Panc1 (cell line): ENCODE measurements around the gene LMAN1.

Experiments used
- CTCF ChIP-seq: fragments of 450-650 bp; IDR thresholded peaks from 2 replicates; pipeline ENCODE4 v1.5.1; 2017; ENCODE audit warnings: mild to moderate bottlenecking
- REST ChIP-seq, 2 experiments: IDR thresholded peaks; 2 replicates each; pipeline ENCODE4 v1.6.1; 2011 to 2012; ENCODE audit warnings: low read depth in 2 of 2, control low read depth in 1 of 2, low read length in 1 of 2, mild to moderate bottlenecking in 1 of 2, moderate library complexity in 1 of 2; ENCODE audit not compliant: insufficient read depth in 1 of 2

GRCh38 chr18:59325965-59326364 lies 33.1 kb downstream of the LMAN1 start:
- no peak for TF ChIP-seq CTCF
- no peak for TF ChIP-seq REST (IDR thresholded peaks at IDR 0.05; ENCODE audit: insufficient read depth in 1 of 2, low read depth in 2 of 2, low read length in 1 of 2)
